HG02852 (cell line): ENCODE data around the gene IRX4.
"Not testable (repeated sequence)": the region's sequence is repeated elsewhere in the genome, so short reads cannot be mapped to it uniquely, and the experiment has no call there.

Source experiments
- ATAC-seq: cut with Tn5 transposase; IDR thresholded peaks from one replicate; pipeline ENCODE4 v1.9.1; 2021; ENCODE audit warnings: mild to moderate bottlenecking, moderate library complexity; ENCODE audit not compliant: unreplicated experiment

IRX4 gene

DNA sequence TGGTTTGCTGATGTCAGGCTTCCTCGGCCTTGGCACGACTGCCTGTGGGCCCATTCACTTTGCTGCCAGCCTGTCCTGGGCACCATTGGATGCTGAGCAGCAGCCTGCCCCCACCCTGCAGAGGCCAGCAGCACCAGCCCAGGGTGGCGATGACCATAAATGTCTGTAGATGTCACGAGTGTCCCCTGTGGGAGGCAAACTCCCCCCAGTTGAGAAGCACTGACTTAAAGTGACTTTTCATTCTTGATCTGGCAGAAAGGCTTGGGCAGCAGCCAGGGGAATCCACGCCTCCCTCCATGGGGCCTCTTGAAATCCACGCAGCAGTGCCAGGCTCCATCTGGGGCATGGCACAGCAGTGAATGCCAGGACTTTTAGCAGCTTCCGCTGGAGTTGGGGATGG lies 21.8 kb downstream of the IRX4 start:
- no peak for ATAC-seq

DNA sequence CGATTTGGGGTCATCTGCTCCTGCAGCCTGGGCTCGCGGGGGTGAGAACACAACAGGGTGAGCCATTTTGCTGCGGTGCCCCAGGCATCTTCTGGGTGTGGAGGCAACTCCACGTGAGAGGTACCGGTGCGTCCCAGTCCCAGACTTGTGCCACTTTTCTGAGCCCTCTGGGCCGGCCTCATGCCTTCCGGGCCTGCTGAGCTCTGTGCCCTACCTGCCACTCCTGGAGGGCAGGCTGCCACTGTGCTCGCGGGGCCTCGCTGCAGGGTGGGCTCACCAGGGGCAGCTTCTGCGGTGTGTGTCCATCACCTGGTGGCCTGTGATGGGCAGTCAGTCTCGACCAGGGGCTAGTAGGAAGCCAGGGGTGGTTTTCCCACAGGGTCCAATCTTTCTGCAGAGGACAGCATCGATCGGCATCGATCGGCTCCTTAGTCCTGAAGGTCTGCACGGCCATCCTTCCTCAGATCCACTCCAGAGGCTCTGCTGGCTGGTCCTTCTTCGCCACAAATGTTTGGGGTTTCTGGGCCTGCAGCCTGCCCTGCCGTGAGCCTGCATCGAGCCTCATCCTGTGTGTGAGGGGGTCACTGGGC lies 22.6 kb downstream of the IRX4 start:
- no peak for ATAC-seq

DNA sequence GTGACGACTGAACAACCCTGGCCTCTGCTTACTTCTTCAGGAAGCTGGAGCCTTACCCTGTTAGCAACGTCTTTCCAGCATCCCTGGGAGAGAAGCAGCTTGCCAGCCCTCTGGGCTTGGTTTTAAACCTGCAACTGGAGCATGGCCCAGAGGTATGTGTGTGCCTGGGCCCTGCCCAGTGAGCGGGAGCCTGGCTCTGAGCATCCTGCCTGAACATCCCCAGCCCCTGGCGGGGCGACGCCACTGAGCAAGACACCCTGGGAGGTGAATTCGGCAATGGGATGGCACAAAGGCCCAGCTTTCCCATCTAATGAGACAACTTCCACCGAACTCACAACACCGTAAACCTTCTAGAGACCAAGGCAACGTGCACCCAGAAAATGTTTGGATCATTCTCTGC lies 23.6 kb downstream of the IRX4 start:
- ATAC-seq: no peak

DNA sequence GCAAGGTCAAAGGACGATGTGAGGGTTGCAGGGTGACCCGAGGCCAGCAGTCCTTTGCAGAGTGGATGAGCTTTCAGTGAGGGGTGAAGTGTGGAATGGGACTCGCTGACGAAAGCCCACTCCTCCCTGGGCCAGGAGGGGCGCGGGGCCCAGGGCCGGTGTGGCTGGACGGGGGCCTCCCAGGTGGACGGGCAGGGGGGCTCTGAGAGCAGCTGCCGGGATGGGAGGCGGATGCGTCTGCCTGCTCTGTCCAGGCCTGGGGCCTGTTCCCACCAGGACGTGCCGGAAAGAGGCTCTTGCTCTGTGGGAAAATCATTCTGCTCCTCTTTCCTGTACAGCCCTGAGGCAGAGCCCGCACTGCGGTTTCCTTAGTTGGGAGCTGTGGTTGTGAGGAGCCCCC lies 24.3 kb downstream of the IRX4 start:
- no peak for ATAC-seq

DNA sequence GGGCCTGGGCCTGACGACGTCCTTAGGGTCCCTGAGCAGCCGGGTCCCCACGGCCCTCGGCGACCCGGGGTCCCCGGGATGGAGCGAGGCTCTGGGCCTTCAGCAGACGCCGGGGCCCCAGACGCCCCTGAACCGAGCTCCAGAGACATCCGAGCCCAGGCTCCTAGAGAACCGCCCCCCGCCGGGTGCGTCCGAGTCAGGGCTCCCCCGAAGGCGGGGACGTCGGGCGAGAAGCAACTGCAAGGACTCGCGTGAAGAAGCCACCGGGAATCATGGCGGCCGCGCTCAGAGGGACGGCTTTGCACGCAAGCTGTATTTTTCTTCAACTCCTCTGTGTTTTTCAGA lies 25.5 kb downstream of the IRX4 start:
- no peak for ATAC-seq

DNA sequence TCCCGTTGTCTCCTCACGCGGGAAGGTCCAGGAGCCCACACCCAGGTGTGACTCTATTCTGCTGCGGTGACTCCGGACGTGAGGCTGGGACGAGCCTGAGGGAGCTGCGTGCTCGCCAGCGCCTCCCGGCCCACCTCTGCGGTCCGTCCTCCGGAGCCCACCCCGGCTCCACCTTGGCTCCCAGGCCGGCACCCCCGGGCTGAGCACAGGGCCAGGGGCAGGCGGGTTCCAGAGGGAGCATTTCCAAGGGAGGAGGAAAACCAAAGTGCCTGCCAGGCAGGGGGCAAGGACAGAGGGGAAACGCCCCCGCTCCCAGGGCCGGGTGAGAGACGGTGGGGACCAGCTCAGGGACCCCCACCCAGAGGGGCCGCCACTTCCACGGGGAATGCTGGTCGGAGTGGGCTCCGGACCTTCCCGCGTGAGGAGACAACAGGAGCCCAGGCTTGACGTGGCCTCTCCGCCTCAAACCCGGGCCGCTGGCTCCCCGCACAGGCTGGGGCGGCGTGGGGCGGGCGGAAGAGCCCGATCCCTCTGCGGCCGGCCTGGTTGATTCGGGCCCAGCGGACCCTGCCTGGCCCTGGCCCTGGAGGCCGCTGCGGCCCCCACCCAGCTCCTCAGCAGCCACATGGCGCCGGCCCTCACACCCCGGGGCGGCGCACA lies 26.0 kb downstream of the IRX4 start:
- ATAC-seq: no peak

DNA sequence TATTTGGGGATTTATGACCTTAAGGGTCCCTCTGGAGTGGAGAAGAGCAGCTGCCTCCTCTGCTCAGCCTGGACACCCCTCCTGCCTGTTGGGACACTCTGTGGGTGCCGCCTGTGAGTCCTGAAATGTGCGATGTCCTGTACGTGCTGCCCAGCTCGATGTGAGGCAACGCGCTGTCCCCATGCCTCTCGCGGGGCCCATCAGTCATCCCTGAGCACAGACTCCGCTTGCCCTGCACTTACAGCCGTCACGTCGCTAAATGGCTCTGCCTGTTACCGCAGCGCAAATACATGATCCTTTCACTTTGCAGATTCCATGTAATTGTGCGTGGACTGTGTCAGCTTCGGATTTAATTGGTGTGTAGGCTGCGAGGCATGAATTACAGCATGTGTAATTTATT lies 27.1 kb downstream of the IRX4 start:
- no peak for ATAC-seq

DNA sequence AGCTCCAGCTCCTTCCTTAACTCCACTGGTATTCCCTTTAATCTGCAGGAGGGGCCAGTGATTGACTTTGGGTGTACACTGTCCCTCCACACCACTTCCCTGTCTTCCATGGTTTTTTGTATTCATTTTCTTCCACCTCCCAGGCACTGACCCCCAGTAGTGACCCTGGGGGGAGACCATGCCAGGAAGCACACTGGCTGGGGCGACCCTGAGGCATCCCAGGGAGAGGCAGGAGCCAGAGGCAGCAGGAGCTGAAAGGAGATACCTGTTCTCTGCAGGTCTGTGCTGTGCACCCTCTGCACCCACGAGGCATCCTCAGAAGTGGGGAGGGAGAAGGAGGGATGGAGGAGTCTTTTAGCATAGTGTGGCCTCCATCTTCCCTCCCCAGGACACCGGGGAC lies 27.6 kb downstream of the IRX4 start:
- no peak for ATAC-seq

DNA sequence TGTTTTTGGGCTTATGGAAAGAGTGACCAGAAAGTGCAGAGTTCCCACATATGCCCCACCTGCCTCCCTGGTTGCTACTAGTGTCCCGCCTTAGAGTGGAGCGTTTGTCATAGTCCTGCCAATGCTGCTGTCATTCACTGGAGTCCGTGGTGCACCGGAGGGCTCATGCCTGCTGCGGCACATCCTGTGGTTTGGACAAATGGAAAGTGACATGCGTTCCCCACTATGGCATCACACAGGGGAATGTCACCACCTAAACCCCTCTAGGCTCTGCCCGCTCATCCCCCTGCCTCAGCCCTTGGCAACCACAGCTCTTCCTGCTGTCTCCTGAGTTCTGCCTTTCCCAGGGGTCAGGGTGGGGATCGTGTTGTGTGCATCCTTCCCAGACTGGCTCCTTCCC lies 29.2 kb downstream of the IRX4 start:
- no peak for ATAC-seq

DNA sequence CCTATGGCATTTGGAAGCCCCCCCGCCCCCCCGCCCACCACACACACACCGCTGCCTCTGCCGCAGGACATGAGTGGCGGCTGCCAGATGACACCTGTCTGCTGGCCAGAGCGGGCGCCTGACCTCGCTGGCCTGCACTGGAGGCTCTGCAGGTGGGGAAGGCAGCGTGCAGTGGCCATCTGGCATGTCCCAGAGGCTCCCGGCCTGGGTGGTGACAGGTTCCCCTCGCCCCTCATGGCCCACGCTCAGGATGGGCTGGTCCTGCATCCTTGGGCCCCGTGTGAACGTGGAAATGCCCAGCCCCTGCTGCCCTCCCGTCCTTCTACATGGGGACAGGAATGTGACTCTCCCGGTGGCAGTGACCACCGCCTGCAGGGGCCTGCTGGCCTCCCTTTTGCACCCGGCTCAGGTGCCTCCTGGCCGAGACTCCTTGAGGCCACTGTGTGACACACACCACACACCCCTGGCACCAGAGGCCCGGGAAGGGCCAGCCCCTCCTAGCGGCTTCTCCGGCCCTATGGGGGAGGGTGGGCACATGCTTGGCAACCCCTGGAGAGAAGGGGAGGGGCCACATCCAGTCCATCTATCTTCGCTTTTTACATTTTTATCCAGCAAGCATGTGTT lies 30.3 kb downstream of the IRX4 start:
- no peak for ATAC-seq

DNA sequence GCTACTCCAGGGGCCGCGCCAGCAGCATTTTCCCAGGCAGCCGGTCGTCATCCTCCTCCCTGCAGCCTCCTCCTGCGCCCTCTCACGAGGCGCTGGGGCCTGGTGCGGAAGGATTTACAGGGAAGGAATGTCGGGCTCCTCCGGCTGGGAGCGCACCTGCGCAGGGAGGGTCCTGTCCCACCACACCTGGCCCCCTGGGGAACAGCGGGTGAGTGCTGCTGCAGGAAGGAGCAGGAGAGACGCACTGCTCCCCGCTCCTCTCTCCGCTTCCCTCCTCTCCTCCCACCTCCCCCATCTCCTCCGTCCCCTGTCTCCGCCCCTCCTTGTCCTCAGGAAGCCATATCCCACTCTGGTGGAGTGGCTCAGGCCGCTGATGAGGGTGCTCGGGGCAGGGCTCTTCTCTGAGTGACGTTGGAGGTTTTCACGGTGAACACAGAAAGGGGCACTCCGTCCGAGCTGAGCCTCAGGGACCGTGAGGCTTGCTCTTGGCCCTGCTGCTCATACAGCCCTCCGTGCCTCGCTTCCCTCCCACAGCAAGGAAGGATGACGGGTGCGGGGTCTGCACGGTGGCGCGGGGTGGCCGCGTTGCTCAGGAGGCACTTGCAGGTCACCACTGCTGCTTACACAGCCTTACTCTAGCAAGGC lies 31.3 kb downstream of the IRX4 start:
- ATAC-seq: no peak

DNA sequence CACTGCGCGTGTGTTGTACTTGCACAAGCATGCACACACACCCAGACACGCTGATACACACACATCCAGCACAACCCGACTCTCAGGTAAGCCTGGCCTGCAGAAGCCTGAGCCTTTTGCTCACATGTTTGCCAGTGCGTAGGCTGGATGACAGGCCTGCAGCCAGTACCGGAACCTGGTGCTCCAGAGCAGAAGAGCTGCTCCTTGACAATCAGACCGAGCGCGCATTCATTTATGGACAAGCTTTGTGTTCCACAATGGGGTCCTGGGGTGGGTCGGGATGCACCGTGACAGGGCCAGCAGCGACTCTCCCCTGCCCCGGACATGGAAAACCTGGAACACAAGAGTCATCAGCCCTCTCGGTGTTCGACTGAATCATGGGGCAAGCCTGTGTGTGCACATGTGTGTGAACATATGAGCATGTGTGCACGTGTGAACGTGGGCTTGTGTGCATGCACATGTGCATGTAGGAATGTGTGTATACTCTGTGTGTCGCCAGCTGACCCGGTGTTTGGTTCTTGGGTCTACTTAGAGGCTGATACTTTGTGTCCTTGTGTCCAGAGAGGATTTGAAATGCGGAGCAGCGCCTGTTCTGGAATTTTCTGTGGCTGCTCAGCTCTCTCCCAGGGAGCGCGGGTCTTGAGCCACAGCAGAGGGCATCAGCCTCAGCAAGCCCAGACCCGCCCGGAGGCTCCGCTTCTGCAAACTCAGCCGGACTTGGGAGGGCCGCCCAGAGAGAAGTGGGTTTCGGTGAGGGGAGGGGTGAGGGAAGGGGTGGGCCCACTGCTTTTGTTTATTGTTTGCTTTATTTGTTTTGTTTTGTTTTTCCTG lies 32.2 kb downstream of the IRX4 start:
- no peak for ATAC-seq

DNA sequence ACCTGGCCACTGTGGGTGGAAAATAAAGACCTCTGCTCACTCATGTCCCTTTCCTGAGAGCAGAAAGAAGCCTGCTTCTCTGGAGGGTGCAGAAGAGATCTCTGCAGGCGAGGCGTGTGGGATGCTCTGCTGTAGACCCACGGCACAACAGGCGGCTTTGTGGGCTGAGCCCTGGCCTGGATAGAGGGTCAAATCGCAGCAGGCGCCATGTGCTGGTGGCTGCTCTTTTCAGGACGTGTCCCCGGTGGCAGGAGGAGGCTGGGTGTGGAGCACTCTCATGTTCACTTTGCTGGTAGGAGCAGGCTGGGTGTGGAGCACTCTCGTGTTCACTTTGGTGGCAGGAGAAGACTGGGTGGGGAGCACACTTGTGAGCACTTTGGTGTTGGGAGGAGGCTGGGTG lies 35.1 kb downstream of the IRX4 start:
- ATAC-seq: no peak

DNA sequence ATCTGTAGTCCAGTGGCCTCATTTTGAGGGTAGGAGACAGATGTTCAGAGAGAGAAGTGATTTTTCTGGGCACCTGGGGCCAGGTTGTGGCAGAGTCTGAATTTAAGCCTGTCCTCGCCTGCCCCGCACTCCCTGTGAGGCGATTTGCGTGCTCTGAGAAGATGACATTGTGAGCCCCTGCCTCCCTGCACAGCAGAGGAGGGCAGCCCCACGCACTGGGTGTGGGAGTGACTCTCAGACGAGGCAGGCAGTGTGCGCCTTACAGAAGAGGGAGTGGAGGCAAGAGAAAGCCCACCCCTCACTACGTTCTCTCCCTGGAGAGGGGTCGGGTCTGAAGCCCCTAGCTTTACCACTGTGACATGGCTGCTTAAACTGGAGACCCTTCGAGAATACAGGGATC lies 35.7 kb downstream of the IRX4 start:
- ATAC-seq: no peak

DNA sequence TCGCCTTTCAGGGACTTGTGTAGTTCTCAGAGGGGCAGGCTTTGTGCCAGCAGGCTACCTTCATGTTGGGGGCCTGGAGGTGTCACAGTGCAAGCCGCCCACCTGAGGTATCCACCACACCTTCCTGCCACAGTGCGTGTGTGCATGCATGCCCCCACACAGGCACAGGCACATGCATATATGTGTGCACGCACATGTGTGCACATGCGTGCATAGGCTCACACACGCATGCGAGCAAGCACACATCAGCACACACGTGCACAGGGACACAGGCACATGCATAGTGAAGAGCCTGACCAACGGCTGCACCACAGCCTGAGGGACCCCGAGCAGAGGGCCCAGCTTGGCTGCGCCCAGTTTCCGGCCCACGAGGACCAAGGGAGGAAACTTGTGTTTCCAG lies 36.1 kb downstream of the IRX4 start:
- no peak for ATAC-seq

DNA sequence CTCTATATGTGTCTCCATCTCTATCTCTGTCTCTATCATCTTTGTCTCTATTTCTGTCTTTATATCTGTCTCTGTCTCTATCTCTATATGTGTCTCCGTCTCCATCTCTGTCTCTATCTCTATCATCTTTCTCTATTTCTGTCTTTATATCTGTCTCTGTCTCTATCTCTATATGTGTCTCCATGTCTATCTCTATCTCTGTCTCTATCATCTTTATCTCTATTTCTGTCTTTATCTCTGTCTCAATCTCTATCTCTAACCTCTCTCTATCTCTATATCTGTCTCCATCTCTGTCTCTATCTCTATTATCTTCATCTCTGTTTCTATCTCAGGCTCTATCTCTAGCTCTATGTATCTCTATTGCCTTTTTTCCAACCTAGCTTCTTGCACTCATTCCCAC lies 37.0 kb downstream of the IRX4 start:
- no peak for ATAC-seq

DNA sequence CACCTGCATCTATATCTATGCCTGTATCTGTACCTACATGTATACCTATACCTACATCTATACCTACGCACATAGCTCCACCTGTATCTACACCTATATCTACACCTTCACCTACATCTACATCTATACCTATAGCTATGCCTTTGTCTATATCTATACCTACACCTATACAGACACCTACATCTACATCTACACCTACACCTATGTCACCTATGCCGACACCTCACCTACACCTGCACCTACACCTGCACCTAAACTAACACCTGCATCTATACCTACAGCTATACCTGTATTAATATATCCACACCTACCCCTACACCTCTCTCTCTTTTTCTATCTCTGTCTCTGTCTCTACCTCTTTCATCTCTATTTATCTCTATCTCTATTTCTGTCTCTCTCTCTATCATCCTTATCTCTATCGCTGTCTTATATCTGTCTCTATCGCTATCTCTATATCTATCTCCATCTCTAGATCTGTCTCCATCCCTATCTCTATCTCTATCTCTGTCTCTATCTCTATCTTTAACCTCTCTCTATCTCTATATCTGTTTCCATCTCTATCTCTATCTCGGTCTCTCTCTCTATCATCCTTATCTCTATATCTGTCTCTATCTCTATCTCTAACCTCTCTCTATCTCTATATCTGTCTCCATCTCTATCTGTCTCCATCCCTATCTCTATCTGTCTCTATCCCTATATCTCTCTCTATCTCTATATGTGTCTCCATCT lies 37.9 kb downstream of the IRX4 start:
- ATAC-seq: no peak

DNA sequence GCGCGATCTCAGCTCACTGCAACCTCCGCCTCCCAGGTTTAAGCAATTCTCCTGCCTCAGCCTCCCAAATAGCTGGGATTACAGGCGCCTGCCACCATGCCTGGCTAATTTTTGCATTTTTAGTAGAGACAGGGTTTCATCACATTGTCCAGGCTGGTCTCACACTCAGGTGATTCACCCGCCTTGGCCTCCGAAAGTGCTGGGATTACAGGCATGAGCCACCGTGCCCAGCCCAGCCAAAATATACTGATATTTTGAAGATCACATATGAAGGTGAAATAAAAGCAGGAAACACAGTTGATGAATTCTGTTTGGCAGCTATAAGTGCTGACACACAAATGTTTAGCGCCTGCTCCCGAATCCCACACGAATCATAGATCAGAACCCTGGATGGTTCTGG lies 39.0 kb downstream of the IRX4 start:
- ATAC-seq: not testable (repeated sequence)

DNA sequence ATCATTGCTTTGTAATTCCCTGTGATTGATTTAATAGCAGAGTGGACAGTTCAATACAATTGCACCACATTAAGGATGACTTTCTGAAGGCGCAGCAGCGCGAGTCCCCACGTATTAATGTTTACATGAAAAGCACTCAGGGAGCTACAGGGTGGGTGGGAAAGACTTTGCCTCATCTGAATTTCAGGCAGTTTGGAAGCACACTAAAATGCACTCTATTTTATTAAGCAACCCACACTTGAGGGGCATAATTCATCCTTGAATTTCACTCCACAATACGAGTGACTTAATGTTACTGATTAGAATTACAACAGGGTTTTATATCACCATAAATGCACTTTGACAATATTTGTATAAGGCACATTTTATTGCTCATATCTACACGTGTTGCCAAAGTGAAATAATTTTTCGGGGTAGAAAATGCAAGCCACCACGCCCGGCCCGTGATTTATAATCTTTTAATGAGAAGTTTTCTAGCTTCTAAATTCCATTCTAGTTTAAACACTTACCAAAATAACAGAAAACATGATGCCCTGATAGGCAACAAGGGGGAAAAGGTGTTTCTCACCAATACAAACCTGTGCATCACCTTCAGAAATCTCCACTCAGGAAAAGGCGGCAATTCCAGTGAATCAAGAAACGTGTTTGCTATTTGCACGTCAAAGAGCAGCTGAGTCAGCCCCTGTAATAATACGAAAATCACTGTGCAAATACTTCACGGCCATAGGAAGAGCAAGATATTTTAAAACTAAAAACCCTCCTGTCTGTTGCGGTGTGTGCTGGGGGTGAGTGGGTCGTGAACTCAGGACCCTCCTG lies 40.5 kb downstream of the IRX4 start:
- no peak for ATAC-seq
